ENCODE measurements around the gene PNPLA6. TPM values are rescaled to one million over a fixed set of nuclear protein-coding genes. Genes with fewer than 3 reads are reported as not detected.
A peak's percentile ranks its signal among the peaks of the same experiment; 100 is the strongest.
"Not testable (repeated sequence)": the region's sequence is repeated elsewhere in the genome, so short reads cannot be mapped to it uniquely, and the experiment has no call there.

PNPLA6 gene
- total and polyA plus RNA-seq, 9 of the 15 experiments (the other 6 are each of a cell fraction or from before 2014, with no cell fraction given) = 0.07 to 30.2 (median 8.3) TPM

DNA sequence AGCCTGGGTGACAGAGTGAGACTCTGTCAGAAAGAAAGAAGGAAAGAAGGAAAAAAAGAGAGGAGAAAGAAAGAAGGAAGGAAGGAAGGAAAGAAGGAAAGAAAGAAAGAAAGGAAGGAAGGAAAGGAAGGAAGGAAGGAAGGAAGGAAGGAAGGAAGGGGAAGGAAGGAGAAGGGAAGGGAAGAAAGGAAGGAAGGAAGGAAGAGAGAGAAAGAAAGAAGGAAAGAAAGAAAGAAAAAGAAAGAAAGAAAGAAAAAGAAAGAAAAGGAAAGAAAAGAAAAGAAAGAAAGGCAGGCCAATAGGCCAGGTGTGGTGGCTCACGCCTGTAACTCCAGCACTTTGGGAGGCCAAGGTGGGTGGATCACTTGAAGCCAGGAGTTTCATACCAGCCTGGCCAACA, 41.9 kb downstream of the PNPLA6 start:
- TF ChIP-seq, protein P1, sequence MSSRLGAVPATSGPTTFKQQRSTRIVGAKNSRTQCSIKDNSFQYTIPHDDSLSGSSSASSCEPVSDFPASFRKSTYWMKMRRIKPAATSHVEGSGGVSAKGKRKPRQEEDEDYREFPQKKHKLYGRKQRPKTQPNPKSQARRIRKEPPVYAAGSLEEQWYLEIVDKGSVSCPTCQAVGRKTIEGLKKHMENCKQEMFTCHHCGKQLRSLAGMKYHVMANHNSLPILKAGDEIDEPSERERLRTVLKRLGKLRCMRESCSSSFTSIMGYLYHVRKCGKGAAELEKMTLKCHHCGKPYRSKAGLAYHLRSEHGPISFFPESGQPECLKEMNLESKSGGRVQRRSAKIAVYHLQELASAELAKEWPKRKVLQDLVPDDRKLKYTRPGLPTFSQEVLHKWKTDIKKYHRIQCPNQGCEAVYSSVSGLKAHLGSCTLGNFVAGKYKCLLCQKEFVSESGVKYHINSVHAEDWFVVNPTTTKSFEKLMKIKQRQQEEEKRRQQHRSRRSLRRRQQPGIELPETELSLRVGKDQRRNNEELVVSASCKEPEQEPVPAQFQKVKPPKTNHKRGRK (tag; IDR thresholded peaks at IDR 0.05) = peak; percentile 97
- H4K20me1 ChIP-seq (replicated peaks; ENCODE audit: control insufficient read depth, insufficient read depth, low read length); H3K9ac ChIP-seq (ENCODE audit: insufficient read depth in 1 of 2, low read depth in 2 of 2, low read length in 2 of 2); H3K4me3 ChIP-seq; CTCF ChIA-PET (ENCODE audit: low intra/inter-chr PET ratio); H3K9me3 ChIP-seq (replicated peaks; ENCODE audit: control insufficient read depth, insufficient read depth, low read depth, low read length); in situ Hi-C loops (cut with MboI); FAIRE-seq; H3K4me1 ChIP-seq (replicated peaks in 1 of 2; ENCODE audit: control insufficient read depth in 2 of 2, insufficient read depth in 2 of 2, low read length in 2 of 2); intact Hi-C loops (cut with micrococcal nuclease); DNase-seq (ENCODE audit: extremely low read depth in 1 of 4, low spot score in 3 of 4); POLR2A ChIA-PET; BruUV-seq (replicated peaks); H3K36me3 ChIP-seq (ENCODE audit: control insufficient read depth, insufficient read depth, low read length); H3K9me1 ChIP-seq (ENCODE audit: control insufficient read depth, insufficient read depth, low read length); H3K27ac ChIP-seq (ENCODE audit: extremely low read depth, low read depth, low read length); H3K79me2 ChIP-seq (ENCODE audit: control insufficient read depth, insufficient read depth, low read length); ATAC-seq; H2AFZ ChIP-seq (ENCODE audit: low read depth, low read length); H3K4me2 ChIP-seq (ENCODE audit: insufficient read depth, low read length): not testable (repeated sequence)
- peaks cover 5 to 30% of the 10 kb centered on the region in 2 experiments for H3K27me3 ChIP-seq (ENCODE audit: control insufficient read depth in 2 of 2, insufficient read depth in 2 of 2, low read length in 2 of 2)
- 11% methylated on average over 1 of the region's 1 CpG for WGBS (ENCODE audit: insufficient coverage, low coverage, missing lambda C conversion rate)

DNA sequence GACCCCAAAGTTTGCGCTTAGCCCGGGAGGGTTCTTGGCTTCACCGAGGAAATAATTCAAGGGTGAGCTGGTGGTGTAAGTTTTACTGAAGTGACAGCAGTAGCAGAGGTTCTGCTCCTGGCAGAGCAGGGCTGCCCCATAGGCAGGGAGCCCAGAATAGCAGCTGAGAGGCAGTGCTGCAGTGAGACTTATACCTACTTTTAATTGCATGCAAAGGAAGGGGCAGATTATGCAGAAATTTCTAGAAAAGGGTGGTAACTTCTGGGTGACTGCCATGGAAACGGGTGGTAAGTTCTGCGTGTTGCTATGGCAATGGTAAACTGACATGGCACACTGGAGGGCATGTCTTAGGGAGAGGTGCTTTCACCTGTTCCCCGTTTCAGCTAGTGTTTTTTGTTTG, 42.6 kb downstream of the PNPLA6 start:
- Histone ChIP-seq H3K27ac (ENCODE audit: extremely low read depth, low read depth, low read length) (no peak overlapping the region), H3K4me1 (replicated peaks in 1 of 2; ENCODE audit: control insufficient read depth in 2 of 2, insufficient read depth in 2 of 2, low read length in 2 of 2) (peaks cover 3 to 8% of the 10 kb centered on the region in 2 experiments; a peak in 2 of 5 replicates), H2AFZ (ENCODE audit: low read depth, low read length) (no peak overlapping the region), H4K20me1 (replicated peaks; ENCODE audit: control insufficient read depth, insufficient read depth, low read length) (no peaks in the 10 kb centered on the region), H3K9me1 (ENCODE audit: control insufficient read depth, insufficient read depth, low read length) (no peaks in the 10 kb centered on the region), H3K79me2 (ENCODE audit: control insufficient read depth, insufficient read depth, low read length) (no peaks in the 10 kb centered on the region), H3K4me3 (no peak overlapping the region), H3K4me2 (ENCODE audit: insufficient read depth, low read length) (no peak overlapping the region), H3K9me3 (replicated peaks; ENCODE audit: control insufficient read depth, insufficient read depth, low read depth, low read length) (no peaks in the 10 kb centered on the region), H3K36me3 (ENCODE audit: control insufficient read depth, insufficient read depth, low read length) (no peaks in the 10 kb centered on the region), H3K9ac (ENCODE audit: insufficient read depth in 1 of 2, low read depth in 2 of 2, low read length in 2 of 2) (no peak overlapping the region), H3K27me3 (ENCODE audit: control insufficient read depth in 2 of 2, insufficient read depth in 2 of 2, low read length in 2 of 2) (peaks cover 6 to 35% of the 10 kb centered on the region in 2 experiments)
- no TSS peak for BruUV-seq (replicated peaks)
- ATAC-seq (no peak), FAIRE-seq (no peak), DNase-seq (ENCODE audit: extremely low read depth in 1 of 4, low spot score in 3 of 4) (no peak)
- ChIA-PET CTCF (ENCODE audit: low intra/inter-chr PET ratio) (no interaction called here), POLR2A (no interaction called here)
- 10% methylated on average over 6 of the region's 6 CpGs for WGBS (ENCODE audit: insufficient coverage, low coverage, missing lambda C conversion rate)
- intact Hi-C loops (cut with micrococcal nuclease) (no loop called here), in situ Hi-C loops (cut with MboI) (no loop called here)
- TF ChIP-seq, protein P2, sequence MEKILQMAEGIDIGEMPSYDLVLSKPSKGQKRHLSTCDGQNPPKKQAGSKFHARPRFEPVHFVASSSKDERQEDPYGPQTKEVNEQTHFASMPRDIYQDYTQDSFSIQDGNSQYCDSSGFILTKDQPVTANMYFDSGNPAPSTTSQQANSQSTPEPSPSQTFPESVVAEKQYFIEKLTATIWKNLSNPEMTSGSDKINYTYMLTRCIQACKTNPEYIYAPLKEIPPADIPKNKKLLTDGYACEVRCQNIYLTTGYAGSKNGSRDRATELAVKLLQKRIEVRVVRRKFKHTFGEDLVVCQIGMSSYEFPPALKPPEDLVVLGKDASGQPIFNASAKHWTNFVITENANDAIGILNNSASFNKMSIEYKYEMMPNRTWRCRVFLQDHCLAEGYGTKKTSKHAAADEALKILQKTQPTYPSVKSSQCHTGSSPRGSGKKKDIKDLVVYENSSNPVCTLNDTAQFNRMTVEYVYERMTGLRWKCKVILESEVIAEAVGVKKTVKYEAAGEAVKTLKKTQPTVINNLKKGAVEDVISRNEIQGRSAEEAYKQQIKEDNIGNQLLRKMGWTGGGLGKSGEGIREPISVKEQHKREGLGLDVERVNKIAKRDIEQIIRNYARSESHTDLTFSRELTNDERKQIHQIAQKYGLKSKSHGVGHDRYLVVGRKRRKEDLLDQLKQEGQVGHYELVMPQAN (IDR thresholded peaks at IDR 0.05; ENCODE audit: borderline replicate concordance) = no peak
- no peak for TF ChIP-seq JUN (IDR thresholded peaks at IDR 0.05; ENCODE audit: borderline replicate concordance, low read depth, low read length)
- no peak for TF ChIP-seq JUN (CRISPR knock-in tag; IDR thresholded peaks at IDR 0.05; ENCODE audit: borderline replicate concordance)
- no peak for TF ChIP-seq POLR3A (IDR thresholded peaks at IDR 0.05; ENCODE audit: borderline replicate concordance, extremely low read depth, insufficient read depth, insufficient read length)
- no peak for TF ChIP-seq SMARCA5 (IDR thresholded peaks at IDR 0.05)
- no peak for TF ChIP-seq TAL1 (IDR thresholded peaks at IDR 0.05)
- TF ChIP-seq ZNF778 (CRISPR knock-in tag; IDR thresholded peaks at IDR 0.05) = no peak
- TF ChIP-seq, protein P1 (tag; IDR thresholded peaks at IDR 0.05) = no peak
- no peak for TF ChIP-seq ZBTB17 (CRISPR knock-in tag; IDR thresholded peaks at IDR 0.05)
- no peak for TF ChIP-seq ZNF431 (CRISPR knock-in tag; IDR thresholded peaks at IDR 0.05)
- no peak for TF ChIP-seq ASH1L (IDR thresholded peaks at IDR 0.05; ENCODE audit: borderline replicate concordance, low read depth, partially characterized antibody)
- TF ChIP-seq BACH1 (tag; IDR thresholded peaks at IDR 0.05) = no peak
